ENCODE measurements around the gene PDCD1.

Gene PDCD1

DNA sequence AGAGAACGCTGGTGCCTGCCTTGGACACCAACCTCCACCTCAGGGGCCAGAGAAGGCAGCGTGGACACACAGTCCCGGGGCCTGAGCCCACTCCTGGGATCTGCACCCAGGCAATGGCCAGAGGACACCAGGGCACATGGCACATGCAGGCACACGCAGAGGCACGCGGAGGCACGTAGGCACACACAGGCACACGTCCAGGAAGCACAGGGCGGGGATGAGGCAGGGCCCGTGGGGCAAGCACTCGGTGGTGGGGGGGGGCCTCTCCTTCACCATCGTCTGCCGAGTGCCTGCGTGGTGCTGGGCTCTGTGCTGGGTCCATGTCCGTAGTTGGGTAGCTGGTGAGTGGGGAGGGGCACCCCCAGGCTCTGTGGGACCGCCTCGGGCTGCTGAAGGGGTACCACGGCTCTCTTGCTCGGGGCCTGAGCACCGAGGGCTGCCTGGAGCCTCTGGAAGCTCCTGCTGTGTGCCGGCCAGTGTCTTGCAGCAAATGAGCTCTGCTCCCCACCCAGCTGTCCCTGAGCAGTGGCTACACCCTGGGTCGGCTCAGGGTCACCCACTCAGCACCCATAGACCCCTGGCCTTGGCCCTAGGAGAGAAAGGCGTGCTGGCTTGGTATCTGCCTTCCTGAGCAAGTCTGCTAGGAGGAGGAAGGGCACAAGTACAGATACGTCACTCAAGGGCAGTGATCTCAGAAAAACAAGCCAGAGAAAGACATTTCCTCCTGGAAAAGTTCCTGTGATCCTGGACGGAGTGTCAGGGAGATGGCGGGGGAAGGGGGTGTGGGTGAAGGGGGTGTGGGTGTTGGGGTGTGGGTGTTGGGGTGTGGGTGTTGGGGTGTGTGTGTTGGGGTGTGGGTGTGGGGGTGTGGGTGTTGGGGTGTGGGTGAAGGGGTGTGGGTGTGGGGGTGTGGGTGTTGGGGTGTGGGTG, 37.3 kb upstream of the PDCD1 start:
- DNase-seq (ENCODE audit: low read depth): no peak

DNA sequence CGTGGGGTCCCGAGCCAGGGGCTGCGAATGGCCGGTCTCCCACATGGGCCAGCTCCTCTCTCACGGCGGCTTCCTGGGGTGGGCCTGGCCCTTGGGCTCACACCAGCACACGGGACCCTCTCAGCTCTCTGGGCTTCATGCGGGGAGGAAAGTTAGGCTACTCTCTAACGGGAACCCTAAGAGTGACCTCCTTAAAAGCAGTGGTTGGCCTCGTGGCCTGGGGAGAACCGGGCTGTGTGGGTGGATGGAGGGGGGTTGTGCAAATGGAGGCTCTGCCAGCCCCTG, 36.7 kb upstream of the PDCD1 start:
- DNase-seq (ENCODE audit: low read depth): no peak

DNA sequence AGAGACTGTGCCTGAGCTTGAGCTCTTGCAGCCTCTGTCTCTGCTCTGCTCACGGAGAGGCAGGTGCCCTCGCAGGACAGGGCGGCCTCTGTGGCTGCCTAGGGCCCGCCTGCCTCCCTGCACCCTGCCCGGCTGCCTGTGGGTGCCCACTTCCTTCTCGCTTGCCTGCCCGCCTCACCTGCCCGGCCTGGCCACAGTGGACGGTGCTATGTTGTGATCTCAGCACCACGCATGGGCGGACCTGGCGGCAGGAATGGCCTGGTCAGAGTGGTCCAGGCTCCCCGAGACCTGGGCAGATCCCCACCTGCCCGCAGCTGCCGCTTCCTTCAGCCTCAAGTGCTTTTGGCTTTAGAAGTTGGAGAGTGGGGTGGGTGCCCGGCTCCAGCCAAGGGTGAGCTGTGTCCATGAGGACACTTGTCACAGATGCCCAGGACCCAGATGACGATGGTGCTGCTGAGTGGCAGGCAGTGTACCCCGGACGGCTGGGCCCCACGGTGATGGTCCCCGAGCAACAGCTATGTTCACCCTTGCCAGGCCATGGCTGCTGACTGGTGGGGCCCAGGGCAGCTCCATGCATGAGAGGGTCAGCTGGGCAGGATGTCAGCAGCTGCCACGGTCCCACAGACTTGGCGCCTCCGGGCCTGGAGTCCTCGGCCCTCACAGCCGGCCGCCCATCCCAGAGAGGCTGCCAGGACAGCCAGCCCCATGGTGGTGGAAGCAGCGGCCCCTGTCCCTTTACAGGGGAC, 36.2 kb upstream of the PDCD1 start:
- DNase-seq (ENCODE audit: low read depth): no peak

DNA sequence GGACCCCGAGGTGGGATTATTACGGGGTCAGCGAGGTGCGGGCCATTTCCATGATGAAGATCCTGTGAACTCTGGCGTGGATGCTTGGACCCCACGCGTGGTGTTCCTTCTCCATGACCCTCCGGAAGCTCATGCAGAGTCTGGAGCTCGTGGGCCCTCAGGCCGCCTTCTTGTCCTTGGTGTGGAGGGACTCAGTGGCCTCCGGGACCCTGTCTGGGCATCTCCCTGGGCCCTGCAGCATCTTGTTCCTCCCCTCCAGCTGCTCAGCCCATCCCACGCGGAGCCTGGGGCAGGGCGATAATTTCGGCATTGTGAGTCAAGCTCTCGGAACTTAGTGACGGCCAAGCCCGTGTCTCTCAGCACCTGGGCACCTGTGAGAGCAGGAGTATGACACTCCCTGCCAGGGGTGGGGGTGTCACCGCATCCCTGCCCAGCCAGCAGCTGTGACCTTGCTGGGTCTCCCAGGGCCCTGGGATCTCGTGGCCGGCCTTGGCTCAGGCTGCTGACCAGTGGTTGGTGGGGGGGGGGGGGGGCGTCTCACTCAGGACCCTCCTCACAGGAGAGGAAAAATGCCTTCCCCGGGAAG, 35.5 kb upstream of the PDCD1 start:
- DNase-seq (ENCODE audit: low read depth): no peak

DNA sequence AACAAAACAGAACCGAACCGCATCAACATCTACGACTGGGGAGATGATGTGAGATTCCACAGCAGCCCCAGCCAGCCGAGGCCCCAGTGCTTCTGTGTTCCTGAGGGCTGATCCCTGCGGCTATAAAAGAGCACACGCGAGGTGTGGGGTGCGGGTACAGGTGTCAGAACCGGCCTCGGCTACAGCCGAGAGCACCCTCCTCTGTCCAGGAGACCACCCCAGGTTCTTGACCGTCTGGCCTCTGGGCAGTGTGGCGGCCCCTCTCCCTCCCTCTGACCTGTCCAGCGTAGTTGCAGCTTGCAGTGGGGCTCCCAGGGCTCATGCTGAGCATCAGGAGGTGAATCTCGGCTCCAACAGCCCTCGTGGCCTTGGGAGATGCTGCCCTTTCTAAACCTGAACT, 34.6 kb upstream of the PDCD1 start:
- no peak for DNase-seq (ENCODE audit: low read depth)

DNA sequence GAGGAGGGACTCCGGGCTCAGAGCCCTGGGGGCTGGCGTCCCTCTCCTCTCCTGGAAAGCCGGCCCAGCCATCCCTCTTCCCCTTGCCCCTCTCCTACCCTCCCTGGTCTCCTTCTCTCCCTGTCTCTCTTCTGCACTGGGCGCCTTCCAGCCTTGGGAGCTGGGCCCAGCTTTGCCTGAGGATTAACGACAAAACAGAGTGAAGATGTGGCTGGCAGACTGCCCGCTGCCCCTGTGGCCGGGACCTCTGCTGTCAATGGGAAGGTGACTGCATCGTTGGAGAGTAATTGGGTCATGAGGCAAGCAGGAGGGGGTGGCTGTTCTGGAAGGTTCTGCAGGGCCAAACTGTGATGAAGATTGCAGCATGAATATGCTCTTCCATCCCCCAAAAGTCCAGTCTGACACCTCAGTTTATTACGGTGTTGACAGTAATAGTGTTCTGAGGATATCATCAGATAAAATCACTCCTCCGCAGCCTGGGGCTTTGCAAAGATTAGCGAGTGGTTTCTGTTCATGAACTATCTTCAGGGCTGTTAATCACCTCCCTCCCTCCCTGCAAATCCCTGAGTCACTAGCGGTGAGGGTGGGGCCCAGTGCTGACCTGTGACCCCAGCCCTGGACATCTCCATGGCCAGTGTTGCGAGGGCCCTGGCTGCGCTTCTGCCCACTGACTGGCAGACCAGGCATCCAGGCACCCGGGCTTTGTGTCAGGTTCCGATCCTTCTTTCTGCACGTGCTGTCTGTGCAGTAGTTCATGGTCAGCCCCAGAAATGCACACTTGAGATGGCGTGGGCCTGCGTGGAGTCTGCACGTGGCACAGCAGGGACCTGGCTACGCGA, 33.8 kb upstream of the PDCD1 start:
- DNase-seq (ENCODE audit: low read depth): no peak

DNA sequence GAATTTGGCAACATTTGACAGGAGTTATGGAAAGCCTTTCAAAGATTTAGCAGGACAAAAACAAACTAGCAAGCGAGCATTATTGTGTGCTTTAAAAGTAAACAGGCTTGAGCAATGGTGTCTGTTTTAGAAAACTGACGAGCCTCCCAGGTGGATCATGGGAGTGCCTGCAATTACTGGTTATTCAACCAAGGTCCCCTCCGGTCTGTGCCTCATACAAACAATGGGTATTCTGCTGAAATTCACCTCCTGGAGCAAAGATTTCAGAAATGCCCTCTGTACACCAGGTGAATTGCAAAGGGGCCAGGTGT, 33.2 kb upstream of the PDCD1 start:
- DNase-seq (ENCODE audit: low read depth): no peak

DNA sequence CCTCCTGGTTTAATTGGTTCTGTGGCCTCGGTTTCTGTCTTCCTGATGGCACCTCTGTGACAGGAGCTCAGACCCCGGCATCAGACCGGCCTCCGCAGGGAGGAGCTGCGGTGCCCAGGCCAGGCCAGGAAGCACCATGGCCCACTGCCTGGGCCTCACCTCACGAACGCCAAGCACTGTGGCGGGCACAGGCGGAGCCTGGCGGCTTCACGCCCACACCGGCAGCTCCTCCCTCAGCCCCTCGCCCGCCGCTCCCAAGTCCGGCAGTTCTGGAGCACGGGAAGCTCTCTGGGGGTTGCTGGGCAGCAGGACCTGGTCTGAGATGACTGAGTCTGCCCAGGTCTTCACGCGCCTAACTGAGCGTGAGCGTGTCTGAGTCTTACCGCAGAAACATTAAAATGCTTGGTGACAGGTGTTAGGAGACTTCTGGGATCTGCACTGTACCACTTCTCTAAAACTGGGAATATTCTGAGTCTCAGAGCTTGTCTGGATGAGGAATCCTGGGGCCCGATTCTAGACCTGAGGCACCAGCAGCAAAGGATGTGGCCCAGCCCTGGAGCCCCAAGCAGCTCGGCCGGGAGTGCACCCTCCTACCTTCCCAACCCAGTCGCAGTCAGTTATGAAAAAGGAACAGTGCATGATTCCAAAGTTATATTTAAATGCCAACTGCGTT, 32.8 kb upstream of the PDCD1 start:
- no peak for DNase-seq (ENCODE audit: low read depth)

DNA sequence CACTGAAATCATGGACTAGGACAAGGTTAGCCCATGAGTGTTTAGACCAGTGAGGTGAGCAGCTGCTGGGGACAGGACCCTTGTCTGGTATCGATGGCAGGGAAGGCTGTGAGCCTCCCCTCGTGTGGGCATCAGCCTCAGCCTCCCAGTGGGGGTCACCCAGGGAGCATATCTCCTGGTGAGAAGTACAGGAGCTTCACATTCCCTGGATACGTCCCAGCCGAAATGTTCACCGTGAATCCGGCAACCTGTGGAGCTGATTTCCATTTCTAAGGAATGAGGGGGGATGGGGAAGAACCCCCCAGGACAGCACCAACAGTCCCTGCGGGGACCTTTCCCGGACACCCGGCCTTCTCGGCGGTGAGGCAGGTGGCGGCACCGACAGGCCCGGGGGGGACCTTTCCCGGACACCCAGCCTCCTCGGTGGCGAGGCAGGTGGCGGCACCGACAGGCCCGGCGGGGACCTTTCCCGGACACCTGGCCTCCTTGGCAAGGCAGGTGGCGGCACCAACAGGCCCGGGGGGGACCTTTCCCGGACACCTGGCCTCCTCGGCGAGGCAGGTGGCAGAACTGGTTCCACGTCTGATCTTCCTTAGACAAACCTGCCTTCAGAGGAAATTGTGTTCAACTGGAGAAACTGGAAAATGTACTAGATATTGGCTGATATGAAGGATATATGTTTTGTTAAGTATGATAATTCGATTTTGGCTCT, 32.0 kb upstream of the PDCD1 start:
- DNase-seq (ENCODE audit: low read depth): no peak

DNA sequence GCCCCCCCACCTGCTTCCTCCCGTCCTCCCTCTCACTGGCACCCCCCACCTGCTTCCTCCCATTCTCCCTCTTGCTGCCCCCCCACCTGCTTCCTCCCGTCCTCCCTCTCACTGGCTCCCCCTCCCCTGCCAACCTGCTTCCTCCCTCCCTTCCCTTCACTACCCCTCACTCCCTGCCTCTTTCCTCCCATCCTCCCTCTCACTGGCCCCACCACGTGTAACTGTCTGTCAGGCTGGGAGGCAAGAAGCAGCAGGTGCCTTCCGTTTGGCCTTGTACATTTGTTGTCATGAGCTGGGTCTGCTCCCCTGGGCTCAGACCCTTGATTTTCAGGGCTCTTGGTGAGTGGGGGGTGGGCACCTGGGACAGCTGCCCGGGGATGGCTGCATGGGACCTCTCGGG, 29.9 kb upstream of the PDCD1 start:
- peak; percentile 22 for DNase-seq (ENCODE audit: low read depth)

DNA sequence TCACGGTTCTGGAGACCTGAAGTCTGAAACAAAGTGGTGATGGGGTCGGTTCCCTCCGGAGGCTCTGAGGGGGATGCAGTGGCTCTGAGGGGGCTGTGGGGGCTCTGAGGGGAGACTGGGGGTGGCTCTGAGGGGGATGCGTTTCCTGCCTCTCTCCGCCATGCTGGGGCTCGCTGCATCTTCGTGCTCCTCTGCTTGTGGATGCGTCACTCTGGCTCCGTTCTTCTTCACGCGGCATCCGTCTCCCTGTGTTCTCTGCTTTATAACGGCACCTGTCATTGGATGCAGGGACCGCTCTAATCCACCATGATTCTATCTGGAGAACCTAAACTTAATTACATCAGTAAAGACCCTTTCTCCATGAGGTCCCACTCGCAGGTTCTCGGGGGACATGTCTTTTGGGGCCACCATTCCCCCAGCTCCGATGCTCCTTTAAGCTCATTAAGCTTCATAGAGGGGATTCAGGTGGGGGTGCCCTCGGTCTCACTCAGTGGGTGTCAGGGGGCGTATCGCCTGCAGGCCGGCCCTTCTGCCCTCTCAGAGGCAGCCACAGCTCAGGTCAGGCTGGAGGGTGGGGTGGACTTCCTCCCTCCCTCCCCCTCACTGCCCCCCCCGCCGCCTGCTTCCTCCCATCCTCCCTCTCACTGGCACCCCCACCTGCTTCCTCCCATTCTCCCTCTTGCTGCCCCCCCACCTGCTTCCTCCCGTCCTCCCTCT, 29.3 kb upstream of the PDCD1 start:
- DNase-seq (ENCODE audit: low read depth): no peak

DNA sequence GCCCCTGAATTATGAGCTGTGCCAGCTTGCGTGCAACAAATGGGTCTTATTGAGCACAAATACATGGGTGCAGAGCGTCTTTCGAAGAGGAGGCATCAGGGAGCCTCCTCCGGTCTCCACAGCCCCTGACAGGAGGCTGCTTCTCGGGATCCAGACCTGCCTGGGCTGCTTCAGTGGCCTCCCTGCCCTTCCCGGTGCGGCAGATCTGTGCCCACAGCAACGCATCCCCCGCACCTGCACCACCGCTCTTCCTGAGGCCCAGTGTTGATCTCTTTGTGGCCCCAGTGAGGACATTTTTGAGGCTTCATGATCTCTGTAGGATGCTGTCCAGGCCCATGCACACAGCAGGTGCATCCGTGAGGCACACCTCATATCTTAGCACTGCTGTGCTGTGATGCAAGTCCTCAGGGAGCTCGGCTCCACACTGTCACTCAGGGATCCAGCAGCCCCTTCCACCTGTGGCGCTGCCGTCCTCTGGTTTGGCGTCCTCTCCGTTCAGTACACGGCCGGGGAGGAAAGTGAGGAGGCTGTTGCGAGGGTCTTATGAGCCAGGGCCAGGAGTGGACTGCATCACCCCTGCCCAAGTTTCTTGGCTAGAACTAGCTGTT, 28.2 kb upstream of the PDCD1 start:
- DNase-seq (ENCODE audit: low read depth): no peak

DNA sequence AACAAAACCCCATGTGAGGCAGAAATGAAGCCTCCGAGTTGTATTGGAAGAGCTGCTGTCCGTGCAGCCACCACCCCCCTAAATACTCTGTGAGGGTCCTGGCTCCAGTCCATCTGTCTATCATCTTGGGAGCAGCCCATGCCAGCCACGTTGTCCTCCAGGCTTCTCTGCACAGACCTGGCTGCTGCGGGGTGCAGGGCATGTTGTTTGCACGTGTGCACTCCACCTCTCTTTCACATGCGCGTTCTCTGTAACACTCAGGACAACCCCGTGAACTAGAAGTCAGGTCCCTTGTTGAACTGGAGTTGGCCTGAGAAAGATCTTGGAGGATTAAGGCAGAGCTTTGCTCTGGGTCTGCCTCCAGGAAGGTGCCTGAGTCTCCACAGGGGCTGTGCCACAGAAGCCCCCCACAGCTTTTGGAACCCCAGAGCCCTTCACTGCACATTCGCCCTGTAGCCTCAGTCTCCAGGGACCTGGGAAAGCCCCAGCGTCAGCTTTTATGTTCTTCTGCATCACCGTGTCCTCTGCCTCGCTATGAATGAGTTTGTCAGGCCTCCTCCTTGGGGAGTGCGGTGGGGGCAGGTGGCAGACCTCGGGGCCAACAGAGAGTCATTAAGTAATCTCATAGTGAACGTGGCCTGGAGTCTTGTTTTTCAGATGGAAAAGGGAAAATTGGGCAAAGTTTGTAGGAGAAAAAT, 27.4 kb upstream of the PDCD1 start:
- no peak for DNase-seq (ENCODE audit: low read depth)

DNA sequence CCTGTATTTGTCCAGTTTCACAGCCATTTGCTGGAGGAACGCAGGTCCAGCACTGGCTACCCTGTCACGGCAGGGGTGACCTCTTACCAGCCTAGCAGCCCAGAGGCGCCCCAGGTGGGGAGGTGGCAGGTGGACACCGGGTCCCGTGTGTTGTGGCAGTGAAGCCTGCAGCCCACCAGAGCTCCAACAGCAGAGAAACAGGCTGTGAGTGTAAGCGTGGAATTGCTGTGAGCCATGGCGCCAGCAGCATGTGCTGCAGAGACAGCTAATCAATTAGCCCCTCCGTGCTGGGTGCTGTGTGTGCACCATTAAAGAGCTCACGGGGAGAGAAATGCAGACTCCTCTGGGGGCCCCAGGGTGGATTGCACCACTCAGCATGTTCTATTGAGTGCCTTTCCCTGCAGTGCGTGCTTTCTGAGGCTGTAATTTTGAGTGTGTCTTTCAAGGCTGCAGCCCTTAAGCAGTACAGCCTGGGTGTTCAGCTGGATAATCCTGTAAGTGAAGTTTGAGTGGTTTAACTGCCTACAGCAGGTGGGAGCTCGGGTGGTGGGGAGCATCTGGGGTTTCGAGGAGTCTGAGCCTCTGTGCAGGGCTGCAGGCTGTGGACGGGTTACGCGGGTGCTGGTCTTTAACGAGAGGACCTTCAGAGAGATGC, 26.7 kb upstream of the PDCD1 start:
- DNase-seq (ENCODE audit: low read depth): no peak

DNA sequence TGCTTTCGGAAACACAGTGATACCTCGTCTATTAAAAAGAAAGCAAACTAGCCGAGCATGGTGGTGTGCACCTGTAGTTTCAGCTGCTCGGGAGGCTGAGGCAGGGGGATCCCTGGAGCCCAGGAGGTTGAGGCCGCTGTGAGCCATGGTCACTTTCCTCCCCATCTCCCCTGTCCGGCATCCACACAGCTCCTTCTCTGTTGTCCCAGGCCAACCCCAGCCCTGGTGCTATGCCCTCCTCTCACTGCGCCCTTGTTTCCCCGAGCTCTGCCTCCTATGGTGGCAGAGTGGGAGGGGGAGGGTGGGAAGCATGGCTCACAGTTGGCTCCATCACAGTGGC, 26.2 kb upstream of the PDCD1 start:
- DNase-seq (ENCODE audit: low read depth): no peak

DNA sequence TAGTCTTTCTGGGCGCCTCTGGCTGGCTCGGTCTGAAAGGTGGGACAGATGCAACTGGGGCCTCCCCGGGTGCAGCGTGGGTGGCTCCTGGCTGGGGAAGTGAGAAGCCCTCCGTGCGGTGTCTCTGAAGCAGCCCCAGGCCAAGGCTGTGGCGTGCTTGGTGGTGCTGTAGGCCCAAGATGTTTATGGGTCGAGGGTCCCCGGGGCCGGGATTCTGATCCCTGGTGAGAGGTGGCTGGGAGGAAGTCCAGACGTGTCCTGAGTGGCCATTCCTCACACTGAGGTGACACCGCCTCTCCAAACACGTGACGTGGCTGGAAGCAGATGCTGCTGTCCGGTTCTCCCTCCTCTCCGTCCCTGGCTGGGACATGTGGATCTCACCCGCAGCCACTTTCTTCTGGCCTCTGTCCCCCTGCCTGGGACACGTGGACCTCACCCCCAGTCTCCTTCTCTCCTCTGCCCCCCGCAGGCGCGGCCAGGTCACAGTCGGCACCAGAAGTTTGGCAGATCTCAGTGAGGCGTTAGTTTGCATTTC, 23.5 kb upstream of the PDCD1 start:
- no peak for DNase-seq (ENCODE audit: low read depth)

DNA sequence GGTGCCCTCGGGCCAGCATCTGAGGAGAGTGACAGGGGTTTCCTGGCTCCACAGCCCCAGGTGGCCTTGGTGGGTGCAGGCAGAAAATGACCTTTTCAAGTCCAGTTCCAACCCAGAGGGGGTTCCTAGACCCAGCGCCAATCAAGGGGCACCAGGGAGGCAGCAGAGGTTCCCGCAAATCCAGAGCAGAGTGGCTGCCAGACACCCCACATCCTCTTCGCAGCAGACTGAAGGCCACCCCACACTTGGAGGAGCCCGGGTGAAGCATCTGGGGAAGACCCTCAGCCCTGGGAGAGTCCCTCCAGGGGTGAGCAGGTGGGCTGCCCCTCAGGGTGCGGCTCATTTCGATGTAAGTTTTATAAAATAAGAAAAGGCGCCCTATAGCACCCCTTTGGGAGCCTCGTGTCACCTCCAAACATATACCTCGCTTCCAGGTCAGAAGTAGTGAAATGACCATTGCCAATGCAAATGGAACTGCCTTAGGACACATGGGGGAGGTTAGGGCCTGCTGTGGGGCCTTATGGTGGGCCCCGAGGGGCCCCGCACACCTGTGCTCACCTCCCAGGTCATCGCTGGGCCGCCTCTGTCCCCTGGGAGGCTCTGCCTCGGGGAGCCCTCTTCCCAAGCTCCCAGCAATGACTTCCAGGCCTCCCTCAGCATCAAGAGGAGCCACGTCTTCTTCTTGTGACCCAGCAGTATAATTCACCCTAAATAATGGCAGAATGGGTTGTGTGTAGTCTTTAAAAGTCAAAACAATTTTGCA, 21.8 kb upstream of the PDCD1 start:
- no peak for DNase-seq (ENCODE audit: low read depth)

DNA sequence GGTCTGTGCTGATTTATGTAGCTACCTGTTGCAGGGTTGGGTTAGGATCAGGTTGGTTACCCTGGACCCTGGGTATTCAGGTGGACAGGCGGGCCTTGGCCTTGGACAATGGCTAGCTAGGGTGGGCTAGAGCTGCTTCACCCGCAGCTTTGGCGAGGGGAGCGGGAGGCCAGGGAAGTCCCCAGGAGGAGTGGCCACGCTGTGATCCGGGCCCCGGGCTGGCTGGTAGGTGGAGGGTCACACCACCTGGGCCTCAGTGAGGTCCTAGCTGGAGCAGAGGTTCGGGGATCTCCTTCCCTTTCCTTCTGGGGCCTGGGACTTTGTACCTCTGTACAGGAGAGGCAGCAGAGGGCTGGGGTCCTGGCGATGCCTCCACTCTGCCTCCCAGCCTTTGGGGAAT, 20.6 kb upstream of the PDCD1 start:
- DNase-seq (ENCODE audit: low read depth): no peak

Data from CMK (cell line).